NCI-H460 (cell line): ENCODE results near the gene JMJD8. TPM values are rescaled to one million over a fixed set of nuclear protein-coding genes. Genes with fewer than 3 reads are reported as not detected.

Experiments used
- DNase-seq: peaks from one replicate; pipeline ENCODE4 v3.0.0-alpha.2; 2016; ENCODE audit warnings: low read depth; ENCODE audit errors: extremely low read depth
- total RNA-seq: library from RNA; depleted of rRNA; stranded (reverse); fragments of >200 nt; shearing (Covaris generic); gene quantifications from 2 replicates; pipeline ENCODE4 v1.2.3, GENCODE V29; 2014

JMJD8 gene
- total RNA-seq, 1 experiment from 2014 or later: 46.5 TPM

DNA sequence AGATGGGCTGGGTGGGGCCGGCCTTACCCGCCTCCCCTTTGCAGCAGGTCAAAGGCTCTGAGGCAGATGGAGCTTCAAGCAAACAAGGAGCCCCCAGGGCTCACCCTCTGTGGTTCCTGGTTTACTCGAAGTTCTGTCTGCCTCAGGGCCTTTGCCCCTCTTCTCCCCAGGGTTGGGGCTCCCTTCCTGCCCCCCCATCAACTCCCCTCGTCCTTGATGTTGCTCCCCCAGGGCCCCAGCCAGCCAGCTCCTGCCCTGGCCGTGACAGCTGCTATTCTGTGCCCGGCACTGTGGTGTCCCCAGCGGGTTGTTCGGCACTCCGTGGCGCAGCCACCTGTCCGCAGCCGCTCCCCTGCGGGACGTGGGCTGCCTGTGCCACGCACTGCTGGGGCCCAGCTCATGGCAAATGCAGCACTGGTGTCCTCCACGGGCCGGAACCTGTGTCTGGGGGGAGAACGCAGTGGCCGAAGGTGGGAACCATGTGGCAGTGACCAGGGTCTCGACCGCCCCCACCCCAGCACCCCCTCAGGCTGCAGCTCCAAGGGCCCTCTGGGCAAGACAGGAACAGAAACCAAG is 26.5 kb upstream of the JMJD8 start:
- DNase-seq: no peak

DNA sequence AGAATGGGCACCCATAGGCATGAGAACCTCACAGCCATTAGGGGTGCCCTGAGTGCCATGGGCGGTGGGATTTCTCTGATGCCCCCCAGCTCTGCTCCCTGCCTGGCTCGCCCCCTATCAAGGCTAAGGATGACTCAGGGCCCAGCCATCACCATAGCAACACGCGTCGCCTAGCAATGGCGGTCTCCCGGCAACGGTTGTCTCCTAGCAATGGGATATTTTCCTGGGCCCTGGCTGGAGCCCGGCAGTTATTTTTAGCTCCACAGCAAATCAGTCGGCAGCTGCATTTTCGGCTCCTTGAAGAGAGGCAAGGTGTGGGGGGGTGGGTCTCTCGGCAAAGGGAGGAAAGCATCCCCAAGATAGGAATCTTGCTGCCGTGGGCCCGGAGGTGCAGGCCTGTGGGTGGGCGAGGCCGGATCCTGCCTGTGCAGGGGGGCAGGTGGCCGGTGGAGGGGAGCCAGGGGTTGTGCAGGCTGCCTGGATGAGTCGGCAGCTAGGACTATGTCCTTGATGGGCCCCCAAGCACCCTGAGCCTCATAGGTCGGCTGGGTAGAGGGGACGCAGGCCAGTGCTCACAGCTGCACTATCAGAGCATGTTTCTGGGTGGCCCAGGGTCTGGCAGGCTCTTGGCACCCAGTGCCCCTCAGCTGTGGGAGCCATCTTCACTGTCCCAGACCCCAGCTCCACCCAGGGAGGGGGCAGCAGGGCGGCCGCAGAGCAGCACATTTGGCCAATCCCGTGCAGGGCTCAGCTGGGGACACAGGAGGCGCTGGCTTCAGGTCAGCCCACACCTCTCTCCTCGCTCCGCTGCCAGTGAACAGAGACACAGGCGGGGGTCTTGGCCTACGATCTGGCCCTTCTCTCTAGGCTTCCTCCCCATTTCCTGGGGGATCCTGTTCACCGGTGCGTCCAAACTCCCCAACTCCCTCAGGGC is 25.7 kb upstream of the JMJD8 start:
- peak; percentile 40 for DNase-seq

- no peak for DNase-seq
Observed at GRCh38 chr16:708959-709358, 24.8 kb upstream of the JMJD8 start.

DNA sequence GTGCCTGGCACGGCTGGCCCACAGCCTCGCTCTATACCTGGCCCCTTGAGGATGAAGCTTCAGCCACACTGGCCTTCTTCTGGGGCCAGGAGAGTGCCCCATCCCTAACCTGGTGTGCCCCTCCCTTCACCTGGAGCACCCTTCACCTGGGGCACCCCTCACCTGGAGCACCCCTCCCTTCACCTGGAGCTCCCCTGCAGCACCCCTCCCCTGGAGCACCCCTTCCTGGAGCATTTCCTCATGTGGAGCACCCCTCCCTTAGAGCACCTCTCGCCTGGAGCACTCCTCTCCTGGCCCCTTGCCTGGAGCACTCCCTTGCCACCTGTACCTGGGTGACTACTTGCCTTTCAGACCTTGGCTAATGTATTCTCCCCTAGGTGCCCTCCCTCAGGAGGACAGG is 23.9 kb upstream of the JMJD8 start:
- no peak for DNase-seq

DNA sequence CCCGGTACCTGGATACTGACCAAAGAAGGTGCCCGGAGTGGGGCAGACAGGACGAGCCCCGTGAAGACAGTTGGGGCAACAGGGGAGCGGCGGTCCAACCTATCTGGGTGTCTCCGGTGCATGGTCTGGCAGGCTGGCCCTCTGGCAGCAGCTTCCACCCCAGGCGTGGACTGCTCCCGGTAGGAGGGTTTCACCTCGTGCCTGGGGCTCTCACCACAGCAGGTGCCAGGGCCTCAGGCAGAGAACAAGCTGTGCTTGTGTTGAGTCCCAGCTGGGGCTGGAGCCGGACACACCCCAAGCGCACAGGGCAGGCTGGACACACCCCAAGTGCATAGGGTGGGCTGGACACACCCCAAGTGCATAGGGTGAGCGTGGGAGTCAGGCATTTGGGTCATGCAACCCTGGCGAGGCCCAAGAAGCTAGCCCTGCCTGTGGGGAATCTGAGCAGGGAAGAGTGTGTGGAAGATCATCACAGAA is 23.0 kb upstream of the JMJD8 start:
- DNase-seq: no peak

- no peak for DNase-seq
Observed at GRCh38 chr16:706189-707061, 22.3 kb upstream of the JMJD8 start.

GRCh38 chr16:705431-706188 is 21.5 kb upstream of the JMJD8 start, which contains the start of gene FBXL16:
Gene FBXL16, minus strand, starts transcription at chr16:705801. Its CDS starts 8,396 bp downstream, at chr16:697405.
- DNase-seq: no peak

- DNase-seq: no peak
Observed at GRCh38 chr16:704552-705380, 20.6 kb upstream of the JMJD8 start.

GRCh38 chr16:704047-704446 is 19.9 kb upstream of the JMJD8 start:
- no peak for DNase-seq

- DNase-seq: no peak
Observed at GRCh38 chr16:703406-703805, 19.3 kb upstream of the JMJD8 start.

GRCh38 chr16:702341-702740 is 18.2 kb upstream of the JMJD8 start:
- DNase-seq: no peak

GRCh38 chr16:700684-701584 is 16.8 kb upstream of the JMJD8 start:
- DNase-seq: no peak

- no peak for DNase-seq
Observed at GRCh38 chr16:698911-699671, 15.0 kb upstream of the JMJD8 start.

DNA sequence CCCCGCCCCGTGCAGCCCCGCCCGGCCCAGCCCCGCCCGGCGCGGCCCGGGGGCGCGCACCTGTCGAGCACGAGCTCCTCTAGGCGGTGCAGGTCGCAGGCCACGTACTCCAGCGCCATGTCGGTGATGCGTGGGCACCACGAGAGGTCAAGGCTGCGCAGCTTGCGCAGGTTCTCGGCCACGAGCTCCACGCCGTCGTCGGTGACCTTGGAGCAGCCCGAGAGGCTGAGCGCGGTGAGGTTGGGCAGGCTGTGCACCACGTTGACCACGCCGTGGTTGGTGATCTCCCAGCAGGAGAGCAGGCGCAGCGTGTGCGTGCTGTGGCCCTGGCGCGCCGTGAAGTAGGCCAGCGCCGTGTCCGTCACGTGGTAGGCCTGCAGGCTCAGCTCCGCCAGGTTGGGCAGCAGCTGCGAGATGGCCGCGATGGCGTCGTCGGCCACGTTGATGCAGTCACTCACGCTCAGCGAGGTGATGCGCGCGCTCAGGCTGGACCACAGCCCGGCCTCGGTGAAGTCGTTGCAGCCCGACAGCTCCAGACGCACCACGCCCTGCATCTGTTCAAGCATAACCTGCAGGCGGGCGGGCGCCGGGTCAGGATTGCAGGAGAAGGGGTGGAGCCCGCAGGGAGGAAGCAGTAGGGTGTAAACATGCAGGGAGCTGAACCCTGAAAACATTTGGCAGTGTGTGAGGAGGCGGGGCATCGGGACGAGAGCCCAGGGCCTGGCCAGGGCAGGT is 11.4 kb upstream of the JMJD8 start:
- DNase-seq: no peak

- no peak for DNase-seq
Observed at GRCh38 chr16:694863-695354, 10.8 kb upstream of the JMJD8 start.

GRCh38 chr16:694187-694862 is 10.2 kb upstream of the JMJD8 start:
- no peak for DNase-seq
